ENCODE data around the gene DNAH17.

DNA sequence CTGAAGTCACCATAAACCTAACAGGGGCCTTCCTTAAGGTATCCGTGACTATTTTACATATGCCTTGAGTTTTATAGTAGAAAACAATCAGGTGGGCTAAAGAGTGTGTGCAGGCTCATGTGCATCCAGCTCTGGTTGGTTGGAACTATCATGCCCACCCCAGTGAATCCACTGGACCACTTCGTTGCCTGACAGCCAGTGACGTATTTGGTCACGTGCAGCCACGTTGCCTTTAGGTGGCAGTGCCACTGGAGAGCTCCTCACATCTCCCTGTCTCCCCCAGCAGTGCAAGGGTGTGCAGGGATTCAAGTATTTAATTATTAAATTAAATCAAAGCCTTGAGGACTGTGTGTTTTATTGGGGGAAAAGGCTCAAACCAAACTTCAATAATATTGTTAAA is 42.1 kb upstream of the DNAH17 start:
- TF ChIP-seq, protein P1, sequence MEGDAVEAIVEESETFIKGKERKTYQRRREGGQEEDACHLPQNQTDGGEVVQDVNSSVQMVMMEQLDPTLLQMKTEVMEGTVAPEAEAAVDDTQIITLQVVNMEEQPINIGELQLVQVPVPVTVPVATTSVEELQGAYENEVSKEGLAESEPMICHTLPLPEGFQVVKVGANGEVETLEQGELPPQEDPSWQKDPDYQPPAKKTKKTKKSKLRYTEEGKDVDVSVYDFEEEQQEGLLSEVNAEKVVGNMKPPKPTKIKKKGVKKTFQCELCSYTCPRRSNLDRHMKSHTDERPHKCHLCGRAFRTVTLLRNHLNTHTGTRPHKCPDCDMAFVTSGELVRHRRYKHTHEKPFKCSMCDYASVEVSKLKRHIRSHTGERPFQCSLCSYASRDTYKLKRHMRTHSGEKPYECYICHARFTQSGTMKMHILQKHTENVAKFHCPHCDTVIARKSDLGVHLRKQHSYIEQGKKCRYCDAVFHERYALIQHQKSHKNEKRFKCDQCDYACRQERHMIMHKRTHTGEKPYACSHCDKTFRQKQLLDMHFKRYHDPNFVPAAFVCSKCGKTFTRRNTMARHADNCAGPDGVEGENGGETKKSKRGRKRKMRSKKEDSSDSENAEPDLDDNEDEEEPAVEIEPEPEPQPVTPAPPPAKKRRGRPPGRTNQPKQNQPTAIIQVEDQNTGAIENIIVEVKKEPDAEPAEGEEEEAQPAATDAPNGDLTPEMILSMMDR (IDR thresholded peaks at IDR 0.05) = no peak
- no peak for TF ChIP-seq EZH2 (IDR thresholded peaks at IDR 0.05; ENCODE audit: borderline replicate concordance, insufficient read depth, low read depth, low read length, poor library complexity, severe bottlenecking)
